ENCODE results near the gene WNT11.
A peak's percentile ranks its signal among the peaks of the same experiment; 100 is the strongest.

The WNT11 gene

DNA sequence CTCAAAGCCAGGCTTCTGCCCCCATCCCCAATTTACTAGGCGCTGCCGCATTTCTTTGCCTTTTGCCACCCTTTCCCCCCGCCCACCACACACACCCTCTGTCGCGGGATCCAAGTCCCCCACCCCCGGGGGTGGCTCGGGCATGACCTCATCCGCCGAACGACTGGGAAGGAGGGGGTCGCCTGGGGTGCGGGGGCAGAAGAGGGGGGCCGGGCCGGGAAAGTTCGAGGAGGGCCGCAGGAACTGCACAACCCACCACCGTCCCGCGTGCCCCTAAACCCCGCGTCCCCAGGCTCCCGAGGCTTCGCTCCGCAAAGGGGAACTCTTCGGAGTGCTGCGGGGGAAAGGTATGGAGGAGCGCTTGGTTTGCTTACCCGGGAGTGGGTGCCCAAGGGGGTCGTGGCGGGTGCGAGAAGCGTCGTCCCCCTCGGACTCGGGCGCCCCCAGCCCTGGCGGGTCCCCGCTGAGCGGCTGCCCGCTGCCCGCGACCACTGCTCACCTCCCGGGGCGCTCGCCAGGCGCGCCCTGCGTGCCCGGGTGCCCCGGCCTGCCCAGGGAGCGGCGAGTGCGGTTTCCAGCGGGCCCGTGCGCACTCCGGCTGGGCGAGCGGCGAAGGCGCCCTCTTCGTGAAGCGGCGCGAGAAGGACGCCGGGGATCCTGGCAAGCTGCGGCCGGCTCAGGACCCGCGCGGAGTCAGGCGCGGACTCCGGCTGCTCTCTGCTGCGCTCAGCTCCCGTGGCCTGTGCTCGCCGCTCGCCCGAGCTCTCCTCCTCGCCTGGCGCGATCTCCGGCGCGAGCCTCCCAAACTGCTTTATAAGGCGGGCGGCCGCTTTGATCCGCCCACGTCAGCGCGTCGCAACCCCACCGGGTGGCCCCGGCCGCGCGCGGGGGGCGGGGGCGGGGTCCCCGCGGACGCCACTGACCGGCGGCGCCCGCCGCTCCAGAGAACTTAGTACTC is 4.0 kb upstream of the WNT11 start:
- peak overlapping the region; percentile 39; the same call in 1 of the 2 replicates for H3K4me3 ChIP-seq (ENCODE audit: low read length)
- no peaks in the 10 kb centered on the region for H3K9me3 ChIP-seq (ENCODE audit: control insufficient read depth, insufficient read depth, low read length)
- WGBS (ENCODE audit: insufficient coverage, insufficient read length) = no CpG with 5 or more reads among the region's 111 CpGs
- no peak for DNase-seq (ENCODE audit: low read depth, low spot score)
- H3K27ac ChIP-seq (ENCODE audit: low read length) = no peak overlapping the region
- H3K4me1 ChIP-seq (ENCODE audit: control insufficient read depth, insufficient read depth, low read length) = peaks cover 7% of the 10 kb centered on the region
- no peaks in the 10 kb centered on the region; the same call in 1 of the 2 replicates for H3K36me3 ChIP-seq (ENCODE audit: control insufficient read depth, insufficient read depth, low read length)
- peaks cover 63% of the 10 kb centered on the region for H3K27me3 ChIP-seq (ENCODE audit: control insufficient read depth, insufficient read depth, low read length)

DNA sequence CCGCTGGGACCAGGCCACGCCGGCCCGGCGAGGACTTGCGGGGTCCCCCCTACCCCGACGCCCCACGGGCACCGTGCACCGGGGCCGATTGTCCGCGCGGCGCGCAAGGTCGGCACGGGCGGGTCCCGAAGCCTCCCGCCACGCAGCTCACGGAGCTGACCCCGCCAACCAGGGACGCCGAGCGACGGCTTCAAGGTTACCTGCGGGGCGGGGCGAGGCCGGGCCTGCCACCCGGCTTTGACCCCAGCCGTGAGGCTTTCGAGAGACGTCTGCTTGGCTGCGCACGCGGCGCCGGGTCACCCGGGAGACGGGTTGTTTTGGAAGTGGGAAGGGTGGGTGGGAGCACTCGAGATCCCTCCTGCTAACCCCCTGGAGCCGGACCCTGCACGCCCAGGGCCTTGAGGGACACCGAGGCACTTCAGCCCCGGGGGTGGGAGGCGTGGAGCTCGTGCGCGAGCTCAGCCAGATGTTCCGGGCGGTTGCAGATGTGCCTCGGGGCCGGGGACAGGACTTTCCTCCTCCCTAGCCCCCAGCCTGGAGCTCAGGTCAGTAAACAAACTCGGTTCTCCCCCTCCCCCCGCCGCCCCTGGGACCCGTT is 3.2 kb upstream of the WNT11 start:
- DNase-seq (ENCODE audit: low read depth, low spot score) = no peak
- Histone ChIP-seq H3K27ac (ENCODE audit: low read length) (no peak overlapping the region), H3K27me3 (ENCODE audit: control insufficient read depth, insufficient read depth, low read length) (peaks cover 70% of the 10 kb centered on the region), H3K4me1 (ENCODE audit: control insufficient read depth, insufficient read depth, low read length) (peaks cover 7% of the 10 kb centered on the region), H3K4me3 (ENCODE audit: low read length) (peak overlapping the region; percentile 39; the same call in 1 of the 2 replicates), H3K9me3 (ENCODE audit: control insufficient read depth, insufficient read depth, low read length) (no peaks in the 10 kb centered on the region), H3K36me3 (ENCODE audit: control insufficient read depth, insufficient read depth, low read length) (no peaks in the 10 kb centered on the region; the same call in 1 of the 2 replicates)
- no CpG with 5 or more reads among the region's 61 CpGs for WGBS (ENCODE audit: insufficient coverage, insufficient read length)

DNA sequence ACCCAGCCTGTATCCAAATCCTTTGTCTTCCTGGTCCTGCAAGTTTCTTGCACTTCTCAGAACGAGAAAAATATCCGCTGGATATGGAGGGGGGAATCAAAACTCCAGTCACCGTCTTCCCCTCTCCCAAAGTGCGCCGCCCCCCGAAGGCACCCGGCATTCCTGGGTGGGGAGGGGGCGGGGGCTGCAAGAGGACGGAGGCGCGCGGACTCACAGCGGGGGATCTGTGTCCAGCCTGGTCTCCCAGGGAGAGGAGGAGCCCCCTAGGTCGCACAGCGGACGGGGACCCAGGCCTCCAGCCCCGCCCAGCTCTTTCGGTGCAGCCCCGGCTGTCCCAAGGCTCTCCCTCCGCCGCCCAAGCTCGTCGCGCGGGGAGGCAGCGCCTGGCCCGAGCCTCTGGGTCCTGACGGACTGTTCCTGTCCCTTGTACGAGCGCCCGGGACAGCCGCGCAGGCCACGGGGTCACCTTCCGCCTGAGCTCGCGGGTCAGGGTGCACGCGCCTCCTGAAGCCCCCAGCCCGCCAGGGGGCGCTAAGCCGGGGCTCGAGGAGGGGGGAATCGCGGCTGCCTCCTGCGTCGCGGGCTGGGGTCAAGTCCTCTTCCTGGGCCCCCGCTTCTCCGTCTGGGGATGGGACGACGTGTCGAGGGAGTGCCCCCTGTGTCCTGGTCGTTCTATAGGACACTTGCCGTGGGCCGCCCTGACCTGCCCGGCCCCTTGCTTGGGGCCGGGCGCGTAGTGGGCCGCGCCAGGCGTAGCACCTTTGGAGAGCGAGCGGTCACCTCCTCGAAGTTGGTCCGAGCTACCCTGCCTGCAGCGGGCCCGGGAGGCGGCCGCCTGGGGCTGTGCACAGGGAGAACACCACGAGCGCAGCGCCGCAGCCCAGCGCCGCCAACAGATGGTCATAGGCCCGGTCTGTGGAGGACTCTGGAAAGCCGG is 2.4 kb upstream of the WNT11 start:
- Histone ChIP-seq H3K27me3 (ENCODE audit: control insufficient read depth, insufficient read depth, low read length) (peaks cover 73% of the 10 kb centered on the region), H3K4me1 (ENCODE audit: control insufficient read depth, insufficient read depth, low read length) (peaks cover 7% of the 10 kb centered on the region), H3K4me3 (ENCODE audit: low read length) (peak overlapping the region; percentile 39; the same call in 1 of the 2 replicates), H3K9me3 (ENCODE audit: control insufficient read depth, insufficient read depth, low read length) (no peaks in the 10 kb centered on the region), H3K36me3 (ENCODE audit: control insufficient read depth, insufficient read depth, low read length) (no peaks in the 10 kb centered on the region; the same call in 1 of the 2 replicates), H3K27ac (ENCODE audit: low read length) (no peak overlapping the region)
- DNase-seq (ENCODE audit: low read depth, low spot score) = no peak
- WGBS (ENCODE audit: insufficient coverage, insufficient read length) = no CpG with 5 or more reads among the region's 79 CpGs

DNA sequence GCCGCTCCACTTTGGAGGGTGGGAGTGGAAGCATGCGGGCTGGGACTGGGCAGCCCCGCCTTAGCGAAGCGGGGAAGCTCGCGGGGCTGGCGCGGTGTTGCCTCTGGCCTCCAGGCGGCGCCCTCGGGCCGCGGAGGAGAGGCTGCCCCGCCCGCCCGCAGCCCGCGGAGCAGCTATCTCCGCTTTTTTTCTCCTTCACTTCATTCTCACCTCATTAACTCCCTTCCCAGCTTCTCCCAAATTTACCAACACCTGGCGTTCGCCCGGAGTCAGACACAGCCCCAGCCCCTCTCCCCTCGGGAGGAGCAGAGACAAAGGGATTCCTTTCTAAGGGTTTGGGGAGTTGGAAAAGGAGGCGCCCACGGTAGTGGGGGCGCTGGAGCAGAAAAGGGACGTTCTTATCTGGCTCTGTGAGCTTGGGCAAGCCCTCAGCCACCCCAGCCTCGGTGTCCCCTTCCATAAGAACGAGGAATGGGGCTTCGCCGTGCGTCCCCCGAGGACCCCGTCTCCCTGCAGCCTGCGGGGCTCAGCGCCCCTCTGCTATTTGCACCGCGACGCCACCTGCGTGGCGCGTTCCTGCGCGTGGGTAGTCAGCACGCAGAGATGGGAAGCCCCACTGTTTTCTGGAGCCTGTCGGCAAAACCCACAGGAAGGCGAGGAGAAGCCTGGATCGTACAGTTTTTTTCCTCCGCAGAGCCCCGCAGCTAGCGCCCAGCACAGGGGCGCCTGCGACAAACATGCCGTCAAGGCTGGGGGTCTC is 1.5 kb upstream of the WNT11 start:
- no peak for DNase-seq (ENCODE audit: low read depth, low spot score)
- Histone ChIP-seq H3K4me1 (ENCODE audit: control insufficient read depth, insufficient read depth, low read length) (peaks cover 7% of the 10 kb centered on the region), H3K27ac (ENCODE audit: low read length) (no peak overlapping the region), H3K27me3 (ENCODE audit: control insufficient read depth, insufficient read depth, low read length) (peaks cover 73% of the 10 kb centered on the region), H3K4me3 (ENCODE audit: low read length) (peak overlapping the region; percentile 39; the same call in 1 of the 2 replicates), H3K36me3 (ENCODE audit: control insufficient read depth, insufficient read depth, low read length) (no peaks in the 10 kb centered on the region; the same call in 1 of the 2 replicates), H3K9me3 (ENCODE audit: control insufficient read depth, insufficient read depth, low read length) (no peaks in the 10 kb centered on the region)
- WGBS (ENCODE audit: insufficient coverage, insufficient read length) = no CpG with 5 or more reads among the region's 55 CpGs

DNA sequence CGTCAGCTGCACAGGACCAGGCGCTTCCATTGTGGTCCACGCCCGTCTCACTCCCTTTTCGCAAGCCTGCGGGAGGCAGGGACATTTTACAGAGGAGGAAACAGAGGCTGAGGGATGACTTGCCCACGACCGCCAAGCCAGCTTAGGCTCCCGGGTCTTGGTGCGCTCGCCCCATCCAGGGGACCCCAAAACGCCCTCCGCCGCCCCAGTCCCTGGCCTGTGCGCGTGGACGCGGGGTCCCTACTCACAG is 300 bp downstream of the WNT11 start:
- peaks cover 5% of the 10 kb centered on the region for H3K4me1 ChIP-seq (ENCODE audit: control insufficient read depth, insufficient read depth, low read length)
- peak overlapping the region; percentile 5; the same call in 1 of the 2 replicates for H3K4me3 ChIP-seq (ENCODE audit: low read length)
- no peak overlapping the region for H3K27ac ChIP-seq (ENCODE audit: low read length)
- H3K27me3 ChIP-seq (ENCODE audit: control insufficient read depth, insufficient read depth, low read length) = peaks cover 61% of the 10 kb centered on the region
- WGBS (ENCODE audit: insufficient coverage, insufficient read length) = no CpG with 5 or more reads among the region's 18 CpGs
- no peaks in the 10 kb centered on the region for H3K9me3 ChIP-seq (ENCODE audit: control insufficient read depth, insufficient read depth, low read length)
- DNase-seq (ENCODE audit: low read depth, low spot score) = no peak
- H3K36me3 ChIP-seq (ENCODE audit: control insufficient read depth, insufficient read depth, low read length) = no peaks in the 10 kb centered on the region; the same call in 1 of the 2 replicates

DNA sequence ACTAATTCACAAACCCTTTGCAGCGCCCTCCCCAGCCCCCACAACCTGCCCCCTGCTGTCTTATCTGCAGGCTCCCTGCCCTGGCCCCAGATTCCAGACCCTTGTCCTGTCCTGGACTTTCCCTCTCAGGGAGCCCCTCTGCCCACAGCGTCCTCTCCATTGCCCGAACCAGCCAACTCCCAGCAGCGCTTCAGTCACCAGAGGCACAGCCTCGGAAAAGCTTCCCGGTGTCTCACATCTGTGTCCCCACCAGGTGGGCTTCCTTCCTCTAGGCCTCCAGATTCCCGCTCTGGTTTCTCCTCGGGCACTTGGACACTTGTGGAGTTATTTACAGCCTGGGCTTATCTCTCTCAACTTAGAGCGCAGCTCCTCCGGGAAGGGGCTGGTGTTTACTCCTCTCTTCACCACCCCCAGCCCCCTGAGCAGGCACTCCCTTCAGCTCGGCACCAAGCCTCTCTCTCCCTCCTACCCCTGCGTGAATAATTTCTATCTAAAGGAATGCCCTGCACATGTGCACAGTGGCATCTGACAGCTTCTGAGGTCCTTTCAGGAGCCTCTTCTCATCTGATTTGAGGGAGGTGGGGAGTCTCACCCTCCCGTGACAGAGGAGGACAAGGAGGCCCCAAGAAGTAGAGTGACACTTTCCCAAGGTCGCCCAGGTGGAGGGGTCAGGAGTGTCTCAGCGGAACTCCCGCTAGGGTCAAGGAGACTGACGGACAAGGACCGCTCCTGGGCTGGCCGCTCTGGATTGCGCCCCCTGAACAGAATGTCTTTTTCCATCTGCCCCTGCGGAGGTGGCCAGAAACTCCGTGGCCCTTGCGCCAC is 838 bp downstream of the WNT11 start:
- Histone ChIP-seq H3K9me3 (ENCODE audit: control insufficient read depth, insufficient read depth, low read length) (no peaks in the 10 kb centered on the region), H3K36me3 (ENCODE audit: control insufficient read depth, insufficient read depth, low read length) (no peaks in the 10 kb centered on the region; the same call in 1 of the 2 replicates), H3K27me3 (ENCODE audit: control insufficient read depth, insufficient read depth, low read length) (peaks cover 55% of the 10 kb centered on the region), H3K27ac (ENCODE audit: low read length) (no peak overlapping the region), H3K4me1 (ENCODE audit: control insufficient read depth, insufficient read depth, low read length) (peaks cover 3% of the 10 kb centered on the region), H3K4me3 (ENCODE audit: low read length) (peak overlapping the region; percentile 5; the same call in 1 of the 2 replicates)
- WGBS (ENCODE audit: insufficient coverage, insufficient read length) = no CpG with 5 or more reads among the region's 23 CpGs
- no peak for DNase-seq (ENCODE audit: low read depth, low spot score)

DNA sequence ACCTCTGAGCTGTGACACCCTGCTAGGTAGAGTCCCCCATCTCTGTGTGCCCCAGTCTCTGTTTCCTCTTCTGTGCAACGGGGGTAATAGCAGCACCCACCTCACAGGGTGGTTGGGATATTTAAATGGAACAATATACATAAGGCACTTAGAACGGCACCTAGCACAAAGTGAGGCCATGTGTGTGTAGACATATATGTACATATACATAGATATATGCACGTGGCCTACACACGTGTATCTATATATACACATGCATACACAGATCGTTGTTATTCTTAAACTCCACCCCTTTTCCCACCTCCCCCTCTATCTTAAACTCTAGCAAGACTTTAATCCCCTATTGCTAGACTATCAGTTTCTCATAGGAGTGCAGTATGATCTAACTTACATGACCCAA is 2.4 kb downstream of the WNT11 start:
- H3K4me1 ChIP-seq (ENCODE audit: control insufficient read depth, insufficient read depth, low read length) = peaks cover 3% of the 10 kb centered on the region
- H3K4me3 ChIP-seq (ENCODE audit: low read length) = no peak overlapping the region
- H3K9me3 ChIP-seq (ENCODE audit: control insufficient read depth, insufficient read depth, low read length) = no peaks in the 10 kb centered on the region
- no peak for DNase-seq (ENCODE audit: low read depth, low spot score)
- H3K36me3 ChIP-seq (ENCODE audit: control insufficient read depth, insufficient read depth, low read length) = no peaks in the 10 kb centered on the region
- no peak overlapping the region for H3K27ac ChIP-seq (ENCODE audit: low read length)
- H3K27me3 ChIP-seq (ENCODE audit: control insufficient read depth, insufficient read depth, low read length) = peaks cover 42% of the 10 kb centered on the region
- WGBS (ENCODE audit: insufficient coverage, insufficient read length) = 80% methylated on average over 1 of the region's 5 CpGs

DNA sequence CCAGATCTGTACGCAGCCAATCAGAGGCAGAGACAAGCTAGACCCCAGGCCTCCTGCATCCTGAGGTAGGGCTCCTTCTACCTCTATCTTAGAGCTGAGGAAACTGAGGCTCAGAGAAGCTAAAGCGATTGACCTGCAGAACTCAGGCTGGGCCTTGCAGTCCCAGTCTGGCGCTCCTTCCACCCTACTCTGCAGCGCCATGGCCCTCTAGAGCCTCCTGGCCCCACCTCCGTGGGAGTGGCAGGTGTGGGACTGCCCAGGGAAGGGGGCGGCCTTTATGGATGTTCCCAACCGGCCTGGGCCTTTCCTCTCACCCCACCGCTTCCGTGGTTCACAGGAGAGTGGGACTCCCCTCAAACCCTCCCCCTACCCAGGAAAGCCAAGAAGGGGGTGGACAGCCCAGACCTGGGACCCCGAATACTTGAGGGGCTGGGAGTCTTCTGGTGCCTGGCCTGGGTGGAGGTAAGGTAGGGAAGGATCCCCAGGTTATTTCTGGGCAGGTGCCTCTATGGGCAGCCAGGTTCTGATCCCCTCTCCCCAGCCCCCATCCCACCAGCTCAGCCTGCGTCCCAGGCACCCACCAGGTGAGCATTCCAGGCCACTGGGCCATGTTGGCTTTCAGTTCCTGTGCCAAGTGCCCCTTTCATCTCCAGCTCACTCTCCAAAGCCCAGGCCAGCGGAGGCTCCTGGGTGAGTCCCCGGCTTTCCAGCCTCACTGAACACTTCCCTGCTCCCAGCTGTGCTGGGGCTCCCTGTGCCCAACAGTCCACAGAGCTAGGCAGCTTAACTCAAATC is 3.0 kb downstream of the WNT11 start:
- Histone ChIP-seq H3K27ac (ENCODE audit: low read length) (no peak overlapping the region), H3K4me3 (ENCODE audit: low read length) (no peak overlapping the region), H3K9me3 (ENCODE audit: control insufficient read depth, insufficient read depth, low read length) (no peaks in the 10 kb centered on the region), H3K36me3 (ENCODE audit: control insufficient read depth, insufficient read depth, low read length) (no peaks in the 10 kb centered on the region), H3K27me3 (ENCODE audit: control insufficient read depth, insufficient read depth, low read length) (peaks cover 37% of the 10 kb centered on the region), H3K4me1 (ENCODE audit: control insufficient read depth, insufficient read depth, low read length) (peaks cover 3% of the 10 kb centered on the region)
- no peak for DNase-seq (ENCODE audit: low read depth, low spot score)
- WGBS (ENCODE audit: insufficient coverage, insufficient read length) = no CpG with 5 or more reads among the region's 13 CpGs

All from iPS DF 6.9 (cell line).